HG03039 (cell line): ENCODE measurements around the gene TMEM243.
A peak's percentile ranks its signal among the peaks of the same experiment; 100 is the strongest.

Experiments
- ATAC-seq: cut with Tn5 transposase; IDR thresholded peaks from one replicate; pipeline ENCODE4 v1.9.1; 2021; ENCODE audit warnings: mild to moderate bottlenecking, moderate library complexity; ENCODE audit not compliant: unreplicated experiment

TMEM243 gene

DNA sequence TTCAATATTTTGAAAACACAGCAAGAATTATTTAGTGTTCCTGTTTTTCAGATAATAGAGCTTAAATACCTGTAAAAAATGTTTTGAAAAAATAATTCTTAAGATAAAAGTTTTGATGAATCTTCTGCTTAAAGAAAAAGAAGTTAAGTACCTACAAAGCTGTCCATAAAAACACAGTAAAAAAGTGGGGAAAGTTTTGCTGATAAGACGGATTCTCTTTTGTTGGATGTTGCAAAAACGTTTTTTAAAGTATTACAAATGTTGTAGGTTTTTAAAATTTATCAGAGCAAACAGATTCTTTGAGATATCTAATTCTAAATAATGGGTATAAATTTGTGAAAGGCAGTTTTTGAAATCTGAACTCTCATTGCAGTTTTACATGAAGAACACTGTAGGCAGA is 55.1 kb downstream of the TMEM243 start:
- ATAC-seq: no peak

DNA sequence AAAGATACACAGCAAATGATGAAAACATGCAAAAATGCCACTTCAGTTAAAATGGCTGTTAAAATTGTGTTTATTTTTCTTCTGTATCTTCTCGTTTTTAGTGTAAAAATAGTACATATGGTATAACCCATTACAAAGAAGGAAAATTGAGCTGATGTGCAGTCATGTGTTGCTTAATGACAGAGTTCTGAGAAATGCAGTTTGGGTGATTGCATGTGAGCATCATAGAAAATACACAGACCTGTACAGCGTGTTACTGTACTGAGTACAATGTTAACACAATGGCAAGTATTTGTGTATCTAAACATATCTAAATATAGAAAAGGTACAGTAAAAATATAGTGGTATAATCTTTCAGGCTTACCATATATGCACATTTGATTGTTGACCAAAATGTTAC is 60.0 kb downstream of the TMEM243 start:
- ATAC-seq: no peak

DNA sequence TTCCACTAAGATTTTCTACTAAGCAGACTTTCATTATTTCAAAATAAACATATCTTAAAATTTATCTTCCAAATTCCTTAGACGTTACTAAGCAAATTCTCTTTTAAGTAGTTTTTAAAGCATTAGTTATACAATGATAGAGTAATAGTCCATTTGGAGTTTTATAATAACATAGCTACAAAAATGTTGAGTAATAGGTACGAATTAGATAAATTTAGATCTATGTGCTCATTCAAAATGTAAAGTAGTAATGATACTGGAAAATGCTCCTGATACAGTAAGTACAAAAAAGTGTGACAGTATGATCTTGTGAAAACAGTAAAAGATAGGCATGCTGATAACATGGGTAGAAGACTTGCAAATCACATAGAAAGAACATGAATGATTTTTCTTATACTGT is 62.8 kb downstream of the TMEM243 start:
- ATAC-seq: no peak

DNA sequence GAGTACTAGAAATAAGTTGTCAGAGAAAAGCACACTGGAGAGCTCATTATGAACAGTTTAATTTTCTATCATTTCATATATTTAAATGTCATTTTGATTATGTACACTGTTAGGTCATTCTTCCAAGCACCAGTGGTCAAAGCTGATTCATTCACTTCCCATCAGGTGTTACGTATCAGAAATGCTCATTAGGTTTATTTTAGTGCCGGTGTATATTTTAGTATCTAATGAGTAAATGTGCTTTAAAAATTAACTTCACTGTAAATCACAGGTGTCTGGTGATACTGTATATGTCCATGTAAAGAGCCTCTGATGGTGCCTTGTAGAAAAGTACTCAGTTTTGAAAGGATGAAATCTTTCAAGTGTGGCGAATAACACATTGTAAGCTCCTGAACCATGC is 63.7 kb downstream of the TMEM243 start:
- ATAC-seq: no peak

DNA sequence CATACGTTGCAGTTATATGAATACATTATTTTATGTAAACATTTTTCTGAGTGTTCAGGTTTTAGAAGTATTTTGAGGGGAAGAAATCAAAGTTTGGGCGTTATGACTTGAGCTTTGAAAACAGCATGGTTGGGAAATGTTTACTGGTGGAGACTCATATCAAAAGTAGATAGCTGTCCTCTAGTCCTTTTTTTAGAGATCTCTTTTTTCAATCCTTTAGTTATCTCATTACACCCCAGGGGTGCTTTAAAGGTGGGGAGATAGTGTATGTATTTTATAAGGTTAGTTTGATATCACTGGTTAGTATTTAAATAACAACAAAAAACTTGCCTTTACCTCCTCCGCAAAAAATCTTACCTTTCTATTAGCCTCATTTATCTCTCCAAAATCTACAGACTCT is 65.0 kb downstream of the TMEM243 start:
- no peak for ATAC-seq

DNA sequence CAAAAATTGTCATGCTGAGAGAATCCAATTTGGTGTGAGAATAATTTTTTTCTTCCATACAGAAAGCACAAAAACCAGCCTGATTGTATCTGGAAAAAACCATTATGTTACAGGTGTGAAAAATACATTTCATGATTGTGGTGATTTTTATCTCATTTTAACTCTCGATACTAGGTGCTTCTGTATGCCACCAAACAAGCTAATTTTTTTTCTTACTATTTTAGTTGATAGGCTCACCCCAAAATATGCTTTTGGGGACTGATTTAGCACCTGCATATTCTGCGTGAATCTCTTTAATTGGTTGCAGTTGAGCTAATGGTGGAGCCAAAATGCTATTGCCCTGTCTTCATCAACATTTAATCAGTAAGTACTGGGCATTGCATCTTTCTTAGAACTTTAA is 65.4 kb downstream of the TMEM243 start:
- ATAC-seq: no peak

DNA sequence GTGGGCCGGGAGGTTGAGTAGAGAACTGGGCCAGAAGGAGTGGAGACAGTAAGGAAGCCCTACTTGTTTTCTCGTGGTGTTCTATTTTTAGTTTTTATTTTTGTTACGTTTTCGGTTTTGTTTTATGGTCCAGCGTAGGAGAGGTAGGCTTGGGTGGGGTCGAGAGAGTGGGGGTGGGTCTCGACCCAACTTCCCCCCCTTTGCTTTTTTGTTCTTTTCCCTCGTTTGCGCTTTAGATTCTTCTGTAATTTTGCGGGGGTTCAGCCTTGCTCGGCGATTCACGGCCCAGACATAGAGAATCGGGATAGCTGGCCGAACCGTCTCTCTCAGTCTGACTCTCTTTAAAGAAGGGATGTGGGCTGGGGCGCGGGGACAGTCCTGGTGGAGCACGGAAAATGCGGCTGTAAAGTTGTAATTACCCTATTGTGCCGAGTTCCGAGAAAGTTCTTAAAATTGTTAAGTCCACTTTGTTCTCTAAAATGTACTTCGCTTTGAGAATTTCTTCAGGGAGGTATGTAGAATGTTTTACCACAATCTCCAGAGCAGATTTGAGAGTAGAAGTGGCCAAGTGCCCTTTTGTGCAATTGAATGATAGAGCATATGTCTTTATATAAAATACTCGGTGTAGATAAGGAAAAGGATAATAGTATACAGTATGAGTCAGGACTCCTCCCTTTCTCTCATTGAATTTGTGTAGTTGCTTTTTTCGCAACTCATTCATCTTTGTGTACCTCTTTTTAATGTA is 66.5 kb downstream of the TMEM243 start:
- peak; percentile 6 for ATAC-seq

DNA sequence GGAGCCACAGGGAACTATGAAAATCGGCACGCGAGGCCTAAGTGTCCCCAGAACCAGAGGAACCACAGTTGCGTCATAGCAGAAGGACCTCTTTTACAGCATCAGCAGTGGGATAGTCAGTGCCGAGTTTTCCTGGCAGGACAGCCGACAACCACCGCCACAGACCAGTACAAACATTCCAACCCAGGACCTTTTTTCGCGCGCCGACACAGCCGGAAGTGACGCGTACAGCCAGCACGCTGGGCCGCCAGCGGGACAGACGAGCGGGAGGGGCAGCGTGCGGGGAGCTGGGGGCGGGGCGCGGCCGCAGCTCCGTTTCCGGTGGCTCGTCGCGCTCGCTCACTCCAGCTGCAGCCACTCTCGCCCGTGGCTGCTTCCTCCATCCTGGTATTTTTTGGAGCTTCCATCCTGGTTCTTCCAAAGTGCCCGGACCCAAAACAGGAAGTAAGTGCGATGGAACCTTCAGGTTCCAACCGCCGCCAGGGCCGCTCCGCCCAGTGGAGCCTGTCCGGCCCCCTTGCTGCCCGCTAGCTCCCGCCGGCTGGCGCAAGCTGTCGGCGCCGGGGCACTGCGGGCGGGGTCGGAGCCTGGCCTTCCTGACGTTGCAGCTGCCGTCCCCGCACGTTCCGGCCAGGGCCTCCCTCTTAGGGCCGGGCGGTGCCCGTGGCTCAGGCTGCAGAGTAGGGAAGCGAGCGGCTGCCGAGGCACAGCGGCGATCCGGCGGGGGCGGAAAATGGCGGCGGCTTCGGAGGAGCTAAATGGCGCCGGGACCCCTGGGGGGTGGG is 67.2 kb downstream of the TMEM243 start, which contains the start of gene DMTF1:
DMTF1 (plus strand) TSS at position 342 of the 785 bp plus-strand sequence. CDS start 12,489 bp downstream, outside the sequence.
- peak; percentile 82 for ATAC-seq

DNA sequence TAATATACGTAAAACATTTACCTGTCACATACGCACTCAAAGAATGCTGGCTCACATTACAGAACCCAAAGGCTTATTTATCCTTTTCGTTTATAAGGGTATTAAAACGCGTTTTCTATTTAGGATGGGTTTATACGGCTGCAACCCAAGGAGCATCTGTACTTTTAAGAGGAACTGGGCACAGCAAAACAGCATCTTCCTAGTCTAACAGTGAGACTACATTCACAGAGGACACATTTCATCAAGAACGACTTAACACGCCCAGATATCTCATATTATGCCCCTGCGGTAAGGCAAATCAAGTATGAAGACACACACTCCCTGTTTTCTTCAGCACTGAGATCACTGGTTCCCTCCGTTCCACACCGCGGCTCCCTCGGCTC is 67.8 kb downstream of the TMEM243 start:
- ATAC-seq: peak; percentile 26

DNA sequence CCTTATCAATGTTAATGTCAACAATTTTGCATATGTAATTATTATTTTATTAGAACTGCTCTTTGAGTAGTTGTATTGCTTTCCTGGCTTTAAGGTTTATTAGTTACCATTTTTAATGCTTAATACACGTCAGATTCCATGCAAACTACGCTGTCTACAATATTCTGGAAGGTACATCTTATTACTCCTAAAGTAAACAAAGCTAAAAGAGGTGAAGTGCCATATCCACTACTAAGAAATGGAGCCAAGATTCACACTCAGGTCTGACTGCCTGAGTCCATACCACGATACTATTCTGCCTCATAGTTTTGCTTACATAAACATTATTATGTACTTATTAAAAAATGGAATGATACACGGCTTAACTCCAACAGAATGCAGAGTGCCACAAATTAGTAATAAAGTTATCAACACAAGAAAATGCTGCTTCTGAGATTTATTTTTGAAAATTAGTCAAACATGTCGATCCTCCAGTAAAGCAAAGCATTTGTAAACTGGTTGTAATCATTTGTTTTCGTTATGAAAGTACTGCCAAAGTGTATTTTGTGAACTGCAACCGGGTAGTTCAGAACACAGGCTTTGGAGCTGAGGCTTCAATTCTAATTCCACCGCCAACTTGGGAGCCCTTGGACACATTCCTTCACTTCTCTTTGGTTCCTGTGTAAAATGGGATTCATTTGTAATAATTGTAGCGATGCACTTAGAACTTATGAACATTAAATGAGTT is 68.4 kb downstream of the TMEM243 start:
- no peak for ATAC-seq

DNA sequence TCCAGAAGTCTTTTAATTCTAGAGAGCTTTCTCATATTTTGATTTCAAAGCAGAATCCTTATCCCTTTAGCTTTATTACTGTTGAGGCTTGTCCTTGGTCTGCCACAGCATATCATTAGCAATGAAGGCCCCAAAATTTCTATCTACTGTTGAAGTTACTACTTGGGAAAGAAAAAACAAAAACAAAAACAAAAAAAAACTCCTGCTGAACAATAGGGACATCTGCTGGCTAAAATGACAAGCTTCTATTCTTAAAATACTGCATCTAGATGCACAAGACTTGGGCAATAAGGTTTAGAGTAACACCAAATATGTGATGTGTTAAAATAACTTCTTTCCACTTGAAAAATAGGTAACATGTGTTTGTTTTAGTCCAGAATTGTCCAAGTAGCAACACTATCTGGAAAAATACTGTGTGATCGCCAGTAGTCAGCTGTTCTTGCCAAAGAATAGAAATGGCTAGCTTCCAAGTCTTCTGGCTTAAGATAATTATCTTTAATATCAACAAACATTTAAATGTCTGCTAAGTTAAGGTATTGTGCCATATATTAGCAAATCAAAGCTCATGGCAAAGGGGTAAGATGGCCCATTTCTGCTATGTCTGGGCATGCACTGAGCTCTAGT is 71.1 kb downstream of the TMEM243 start:
- ATAC-seq: no peak

DNA sequence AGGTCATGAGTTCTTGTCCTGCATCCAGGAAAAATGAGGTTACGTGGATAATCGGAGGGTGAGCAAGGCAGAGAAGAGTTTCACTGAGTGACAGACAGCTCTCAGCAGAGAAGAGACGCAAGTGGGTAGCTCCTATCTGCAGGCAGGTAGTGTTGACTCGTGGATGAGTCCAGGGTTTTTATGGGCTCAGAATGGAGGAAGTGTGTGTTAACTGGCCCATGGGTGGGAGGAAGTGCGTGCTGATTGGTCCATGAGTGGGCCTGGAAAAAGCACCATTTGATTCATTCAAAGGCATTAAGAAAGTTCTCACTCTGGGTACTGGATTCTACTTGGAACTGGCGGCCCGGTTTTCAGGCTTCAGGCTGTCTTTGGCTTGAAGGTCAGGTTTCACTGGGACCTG is 72.0 kb downstream of the TMEM243 start:
- no peak for ATAC-seq

DNA sequence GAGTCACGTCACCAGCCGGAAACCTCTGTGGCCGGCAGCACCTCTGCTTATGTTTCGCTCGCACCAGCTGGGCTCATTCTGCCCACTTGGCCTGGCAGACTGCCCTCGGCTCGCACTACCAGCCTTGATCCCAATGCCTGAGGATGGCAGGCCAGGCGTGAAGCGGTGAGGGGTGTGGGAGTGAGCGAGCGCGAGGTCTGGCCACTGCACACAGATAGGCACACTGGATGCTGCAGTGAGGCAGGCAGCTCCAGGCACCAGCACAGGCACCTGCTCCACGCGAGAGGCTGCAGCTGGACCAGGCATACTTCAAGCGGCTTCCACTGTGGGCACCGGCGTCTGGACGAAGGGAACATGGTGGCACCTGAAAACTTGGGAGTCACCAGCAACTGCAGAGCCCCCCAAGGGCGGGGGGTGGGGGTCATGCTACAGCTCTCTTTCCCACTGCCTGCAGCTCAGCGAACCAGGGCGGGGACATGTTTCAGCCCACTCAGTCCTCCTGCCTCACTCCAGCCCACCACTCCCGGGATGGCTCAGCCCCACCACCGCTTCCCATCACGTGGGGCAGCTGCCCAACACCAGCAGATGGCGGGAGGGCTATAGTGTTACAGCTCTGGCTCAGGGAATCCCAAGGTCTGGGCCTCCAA is 72.7 kb downstream of the TMEM243 start:
- ATAC-seq: no peak
